ENCODE measurements around the gene PLA2G12A. TPM values are rescaled to one million over a fixed set of nuclear protein-coding genes. Genes with fewer than 3 reads are reported as not detected.

PLA2G12A gene
- total RNA-seq, 1 experiment from 2014 or later = 37.9 TPM

- RAD21 ChIA-PET (ENCODE audit: low non-redundant PET in 1 of 2, low total read pairs in 2 of 2, uncharacterized antibody in 2 of 2, unreplicated experiment in 2 of 2) = no interaction called here
- Histone ChIP-seq H3K36me3 (ENCODE audit: control insufficient read depth in 1 of 2, insufficient read depth in 2 of 2, low read length in 2 of 2) (no peaks in the 10 kb centered on the region), H3K27me3 (ENCODE audit: insufficient read depth, low read length) (no peaks in the 10 kb centered on the region), H3K9me3 (ENCODE audit: control insufficient read depth in 1 of 2, insufficient read depth in 1 of 2, low read depth in 1 of 2, low read length in 2 of 2) (no peaks in the 10 kb centered on the region), H3K9ac (ENCODE audit: low read length) (no peak overlapping the region), H3K27ac (ENCODE audit: low read depth, low read length) (no peak overlapping the region), H3K4me3 (replicated peaks in 1 of 2; ENCODE audit: low read depth in 1 of 2, low read length in 2 of 2) (no peak overlapping the region), H3K4me1 (ENCODE audit: control insufficient read depth in 1 of 2, insufficient read depth in 2 of 2, low read length in 2 of 2) (no peaks in the 10 kb centered on the region), H4K20me1 (ENCODE audit: insufficient read depth) (no peaks in the 10 kb centered on the region), H2AFZ (ENCODE audit: low read depth, low read length, poor library complexity, severe bottlenecking) (no peak overlapping the region), H3K79me2 (ENCODE audit: insufficient read depth, low read length) (no peaks in the 10 kb centered on the region), H3K4me2 (ENCODE audit: low read length) (no peak overlapping the region), H3K9me2 (ENCODE audit: insufficient read depth) (no peaks in the 10 kb centered on the region)
- TF ChIP-seq POLR2AphosphoS5 (IDR thresholded peaks at IDR 0.05; ENCODE audit: low read depth, low read length) (no peak), CTCF (IDR thresholded peaks at IDR 0.05 in 2 of 3, conservative IDR thresholded peaks at IDR 0.05 in 1 of 3; ENCODE audit: borderline replicate concordance in 1 of 3, insufficient read depth in 1 of 3, low read depth in 2 of 3, low read length in 2 of 3) (no peak), RAD21 (IDR thresholded peaks at IDR 0.05; ENCODE audit: low read depth) (no peak), ZFX (IDR thresholded peaks at IDR 0.05) (no peak), YY1 (IDR thresholded peaks at IDR 0.05; ENCODE audit: extremely low read depth, insufficient replicate concordance, low read depth, low read length) (no peak), TCF7L2 (IDR thresholded peaks at IDR 0.05; ENCODE audit: borderline replicate concordance, extremely low read depth, insufficient read depth, insufficient read length) (no peak), MAX (IDR thresholded peaks at IDR 0.05) (no peak), ZNF274 (IDR thresholded peaks at IDR 0.05; ENCODE audit: low read depth, low read length) (no peak), EZH2phosphoT487 (IDR thresholded peaks at IDR 0.05; ENCODE audit: borderline replicate concordance) (no peak), EZH2 (IDR thresholded peaks at IDR 0.05) (no peak), ZBTB33 (IDR thresholded peaks at IDR 0.05; ENCODE audit: extremely low read depth, insufficient replicate concordance, low read length) (no peak), ATF3 (IDR thresholded peaks at IDR 0.05) (no peak), CEBPB (IDR thresholded peaks at IDR 0.05; ENCODE audit: low read depth) (no peak), JUND (IDR thresholded peaks at IDR 0.05) (no peak), POLR2A (IDR thresholded peaks at IDR 0.05; ENCODE audit: borderline replicate concordance, extremely low read depth, insufficient read depth, insufficient read length) (no peak), EGR1 (IDR thresholded peaks at IDR 0.05; ENCODE audit: low read depth) (no peak), CBX3 (IDR thresholded peaks at IDR 0.05; ENCODE audit: low read depth) (no peak), ELF1 (IDR thresholded peaks at IDR 0.05; ENCODE audit: borderline replicate concordance, low read depth) (no peak)
- intact Hi-C loops (cut with micrococcal nuclease) = no loop called here
- ATAC-seq (no peak), DNase-seq (ENCODE audit: low read depth, low spot score) (no peak)
- POLR2A ChIA-PET = no interaction called here
- no TSS peak for BruUV-seq (replicated peaks)
- CTCF ChIA-PET = no interaction called here
Measured at GRCh38 chr4:109746728-109747127, 16.9 kb upstream of the PLA2G12A start.

Measured in HCT116 (cell line).